Fibroblast of the aortic adventitia (primary cell): ENCODE measurements around the gene UPB1. TPM values are rescaled to one million over a fixed set of nuclear protein-coding genes. Genes with fewer than 3 reads are reported as not detected.

Experiments used
- DNase-seq: peaks from one replicate; pipeline ENCODE4 v3.0.0-alpha.2; 2010; ENCODE audit warnings: low read depth
- H3K4me3 ChIP-seq: 2 replicates; pipeline ENCODE4 v1.5.1; 2011; ENCODE audit warnings: low read depth, mild to moderate bottlenecking, control low read depth, low read length, moderate library complexity
- total RNA-seq: library from RNA; depleted of rRNA; stranded (reverse); fragments of >200 nt; gene quantifications from 2 replicates; pipeline ENCODE4 v1.2.3, GENCODE V29; 2012; ENCODE audit warnings: low replicate concordance
- TF ChIP-seq, protein P1 (sequence below): IDR thresholded peaks from 2 replicates; pipeline ENCODE4 v1.5.1; 2011; ENCODE audit warnings: mild to moderate bottlenecking, low read length, control low read depth, inconsistent platforms; ENCODE audit not compliant: insufficient read depth

The UPB1 gene
- total RNA-seq, 1 donor = not detected

DNA sequence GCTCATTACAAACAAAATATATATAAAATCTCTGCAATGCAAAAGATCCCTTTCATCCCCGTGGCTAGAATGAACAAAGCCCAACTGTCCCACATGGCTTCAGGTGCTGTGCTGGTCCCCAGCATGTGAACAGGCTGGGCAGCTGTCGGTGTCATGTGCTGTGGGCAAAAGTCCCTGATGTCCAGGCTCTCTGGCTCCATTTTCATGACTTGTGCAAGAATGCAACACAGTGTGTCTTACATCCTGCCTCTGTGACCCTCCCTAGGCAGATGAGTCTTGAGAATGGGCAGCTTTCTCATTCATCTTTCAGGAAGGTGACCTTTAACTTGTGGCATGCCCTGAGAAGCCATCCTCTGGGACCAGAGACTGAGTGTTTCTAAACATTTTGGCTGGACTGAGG lies 45.3 kb downstream of the UPB1 start:
- no peak overlapping the region for H3K4me3 ChIP-seq
- TF ChIP-seq, protein P1, sequence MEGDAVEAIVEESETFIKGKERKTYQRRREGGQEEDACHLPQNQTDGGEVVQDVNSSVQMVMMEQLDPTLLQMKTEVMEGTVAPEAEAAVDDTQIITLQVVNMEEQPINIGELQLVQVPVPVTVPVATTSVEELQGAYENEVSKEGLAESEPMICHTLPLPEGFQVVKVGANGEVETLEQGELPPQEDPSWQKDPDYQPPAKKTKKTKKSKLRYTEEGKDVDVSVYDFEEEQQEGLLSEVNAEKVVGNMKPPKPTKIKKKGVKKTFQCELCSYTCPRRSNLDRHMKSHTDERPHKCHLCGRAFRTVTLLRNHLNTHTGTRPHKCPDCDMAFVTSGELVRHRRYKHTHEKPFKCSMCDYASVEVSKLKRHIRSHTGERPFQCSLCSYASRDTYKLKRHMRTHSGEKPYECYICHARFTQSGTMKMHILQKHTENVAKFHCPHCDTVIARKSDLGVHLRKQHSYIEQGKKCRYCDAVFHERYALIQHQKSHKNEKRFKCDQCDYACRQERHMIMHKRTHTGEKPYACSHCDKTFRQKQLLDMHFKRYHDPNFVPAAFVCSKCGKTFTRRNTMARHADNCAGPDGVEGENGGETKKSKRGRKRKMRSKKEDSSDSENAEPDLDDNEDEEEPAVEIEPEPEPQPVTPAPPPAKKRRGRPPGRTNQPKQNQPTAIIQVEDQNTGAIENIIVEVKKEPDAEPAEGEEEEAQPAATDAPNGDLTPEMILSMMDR = no peak
- no peak for DNase-seq

DNA sequence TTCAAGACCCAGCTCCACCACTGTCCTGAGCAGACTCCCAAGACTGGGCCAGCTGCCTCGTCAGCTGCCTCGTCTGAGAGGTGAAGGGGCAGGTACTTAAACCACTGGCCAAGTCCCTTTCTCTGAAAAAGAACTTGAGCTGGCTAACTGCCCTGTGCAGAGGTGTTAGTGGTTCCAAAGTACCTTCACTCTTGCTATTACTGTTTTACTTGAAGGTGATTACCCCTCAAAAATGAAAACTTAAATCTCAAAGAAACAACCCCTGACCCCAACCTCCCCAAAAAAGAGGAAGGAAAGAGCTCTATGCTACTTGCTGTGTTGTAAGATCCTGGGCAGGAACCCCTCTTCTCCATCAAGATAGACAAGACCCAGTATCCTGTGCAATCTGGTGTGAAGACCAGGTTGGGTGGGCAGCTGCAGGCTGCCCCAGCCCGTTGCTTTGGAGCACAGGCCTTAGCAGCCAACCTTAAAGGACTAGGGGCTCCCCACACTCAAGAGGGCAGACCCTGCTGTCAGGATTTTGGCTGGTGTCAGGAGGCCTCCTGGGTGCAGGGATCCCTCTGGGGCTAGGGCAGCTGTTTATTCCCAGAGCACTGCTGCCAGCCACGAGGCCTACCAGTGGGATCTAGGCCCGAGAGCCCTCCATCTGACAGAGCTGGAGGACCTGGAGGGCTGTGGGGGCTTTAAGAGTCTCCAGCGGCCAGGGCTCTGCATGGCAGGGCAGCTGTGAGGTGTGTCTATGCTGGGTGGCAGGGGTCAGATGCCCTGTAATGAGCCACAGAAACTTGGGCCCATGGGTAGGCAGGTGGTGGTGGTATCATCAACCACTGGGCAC lies 46.8 kb downstream of the UPB1 start:
- no peak overlapping the region for H3K4me3 ChIP-seq
- TF ChIP-seq, protein P1 = no peak
- no peak for DNase-seq

DNA sequence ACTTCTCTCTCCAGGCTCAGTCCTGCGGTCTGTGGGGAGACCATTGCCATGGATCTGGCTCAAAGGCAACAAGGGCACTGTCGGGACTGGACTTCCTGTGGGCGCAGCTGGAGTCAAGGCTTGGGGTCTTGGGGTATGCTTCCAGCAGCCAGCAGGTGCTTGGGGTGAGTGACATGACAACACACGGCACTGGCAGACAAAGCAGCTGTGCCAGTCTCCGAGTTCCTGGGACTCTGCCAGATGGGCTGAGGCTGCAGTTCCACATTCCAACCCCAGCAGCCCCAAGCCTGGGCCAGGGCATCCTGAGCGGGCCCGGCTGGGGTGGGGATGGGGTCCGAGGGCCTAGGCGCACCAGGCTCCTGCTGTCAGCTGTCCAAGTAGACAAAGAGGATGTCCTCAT lies 47.5 kb downstream of the UPB1 start:
- no peak overlapping the region for H3K4me3 ChIP-seq
- TF ChIP-seq, protein P1 = no peak
- no peak for DNase-seq

DNA sequence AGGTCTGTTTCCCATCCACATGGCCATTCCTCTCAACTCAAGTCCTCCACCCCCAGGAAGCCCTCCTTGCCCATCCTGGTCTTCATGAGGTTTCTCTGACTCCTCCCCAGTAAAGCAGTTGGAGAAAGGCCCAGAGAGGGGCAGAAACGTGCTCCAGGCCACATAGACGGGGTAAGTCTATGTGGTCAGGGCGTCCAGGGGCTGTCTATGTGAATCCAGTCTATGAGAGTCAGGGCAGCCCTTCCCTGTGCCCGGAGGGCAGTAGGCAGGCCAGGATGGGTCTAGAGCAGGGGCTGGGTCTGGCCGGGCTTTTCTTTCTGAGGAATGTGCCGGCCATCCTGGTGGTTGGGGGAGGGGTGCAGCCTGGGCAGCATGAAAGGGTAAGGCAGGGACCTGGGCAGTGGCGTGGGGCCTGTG lies 48.1 kb downstream of the UPB1 start:
- TF ChIP-seq, protein P1 = no peak
- DNase-seq = no peak
- H3K4me3 ChIP-seq = no peak overlapping the region

DNA sequence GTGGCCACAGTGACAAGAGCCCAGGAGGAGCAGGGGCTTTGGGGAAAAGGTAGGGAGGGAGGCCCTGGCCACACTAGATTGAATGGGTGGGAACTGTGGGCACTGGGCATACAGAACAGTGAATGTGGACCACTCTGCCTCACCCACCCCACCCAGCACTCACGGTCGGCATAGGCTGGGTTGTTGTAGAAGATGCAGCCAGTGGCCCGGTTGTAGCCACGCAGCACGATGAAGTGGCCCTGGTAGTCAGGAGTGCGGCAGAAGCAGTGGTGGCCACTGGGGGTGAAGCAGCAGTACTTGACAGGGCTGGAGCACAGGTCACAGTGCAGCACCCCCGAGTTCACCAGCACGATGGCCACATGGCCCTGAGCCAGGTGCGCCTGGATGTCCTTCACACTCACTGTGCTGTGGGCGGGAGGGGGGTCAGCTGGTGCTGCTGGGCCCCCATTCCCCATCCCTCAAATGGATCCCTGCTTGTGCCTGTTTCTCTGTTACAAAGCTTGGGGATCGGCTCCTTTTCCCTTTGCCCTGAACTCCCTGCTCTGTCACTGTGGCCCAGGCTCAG lies 48.6 kb downstream of the UPB1 start:
- H3K4me3 ChIP-seq = no peak overlapping the region
- no peak for DNase-seq
- TF ChIP-seq, protein P1 = no peak

DNA sequence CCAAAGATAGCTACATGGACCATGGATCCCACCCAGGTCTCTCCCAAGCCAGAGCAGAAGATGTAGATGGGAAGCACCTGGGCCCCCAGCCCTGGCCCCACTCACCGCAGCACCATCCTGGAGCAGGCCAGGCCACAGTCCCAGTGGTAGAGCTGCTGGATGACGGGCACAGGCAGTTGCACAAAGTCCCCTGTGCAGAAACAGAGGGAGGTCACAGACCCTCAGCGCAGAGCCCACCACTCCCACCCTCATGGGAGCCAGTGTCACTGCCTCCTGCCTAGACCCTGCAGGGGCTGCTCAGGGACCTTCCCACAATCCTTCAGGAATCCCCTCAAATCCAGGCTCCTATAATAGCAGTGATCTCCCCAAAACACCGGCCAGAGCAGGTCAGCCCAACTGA lies 53.7 kb downstream of the UPB1 start:
- no peak for DNase-seq

More for the DNA sequence above, 53.7 kb downstream of the UPB1 start:
- H3K4me3 ChIP-seq = no peak overlapping the region
- TF ChIP-seq, protein P1 = no peak
